ENCODE measurements around the gene MGRN1. TPM values are rescaled to one million over a fixed set of nuclear protein-coding genes. Genes with fewer than 3 reads are reported as not detected.

The MGRN1 gene
- total RNA-seq, 6 experiments from 2014 or later: 65.8 to 81.6 (median 69.1) TPM

DNA sequence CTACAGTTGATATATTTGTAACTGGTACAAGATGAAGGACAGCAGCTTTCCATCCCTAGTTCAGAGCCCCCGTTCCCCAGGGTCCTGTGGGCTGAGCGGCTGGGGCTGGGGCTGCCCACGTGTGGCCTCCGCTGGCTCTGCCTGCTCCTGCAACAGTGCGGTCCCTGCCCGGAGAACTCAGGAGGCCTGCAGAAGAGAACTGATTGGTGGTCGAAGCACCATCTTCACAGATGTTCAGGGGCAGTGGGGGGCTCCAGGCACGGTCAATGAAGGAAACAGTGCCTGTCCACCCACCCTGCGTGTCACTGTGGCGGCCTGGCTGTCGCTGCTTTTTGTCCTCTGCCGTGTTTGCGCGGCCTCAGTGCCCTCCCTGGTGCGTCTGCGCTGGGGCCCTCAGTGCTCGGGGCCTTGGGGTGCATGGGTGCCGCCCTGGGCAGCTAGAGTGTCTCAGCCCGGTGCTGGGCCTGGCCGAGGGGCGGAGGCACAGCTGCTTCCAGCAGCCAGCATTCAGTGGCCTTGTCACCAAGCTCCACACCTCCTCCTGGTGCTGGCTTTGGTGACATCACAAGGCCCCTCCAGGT lies 64.6 kb downstream of the MGRN1 start:
- Mint-ChIP-seq H3K9me3 (no peaks in the 10 kb centered on the region), H3K4me1 (ENCODE audit: low read depth) (peaks cover 7% of the 10 kb centered on the region), H3K27ac (no peak overlapping the region), H3K36me3 (ENCODE audit: low read depth) (peaks cover 4% of the 10 kb centered on the region; the same call in 1 of the 2 replicates), H3K27me3 (ENCODE audit: insufficient read depth) (peaks cover 4% of the 10 kb centered on the region), H3K4me3 (no peak overlapping the region)
- TF ChIP-seq, protein P1, sequence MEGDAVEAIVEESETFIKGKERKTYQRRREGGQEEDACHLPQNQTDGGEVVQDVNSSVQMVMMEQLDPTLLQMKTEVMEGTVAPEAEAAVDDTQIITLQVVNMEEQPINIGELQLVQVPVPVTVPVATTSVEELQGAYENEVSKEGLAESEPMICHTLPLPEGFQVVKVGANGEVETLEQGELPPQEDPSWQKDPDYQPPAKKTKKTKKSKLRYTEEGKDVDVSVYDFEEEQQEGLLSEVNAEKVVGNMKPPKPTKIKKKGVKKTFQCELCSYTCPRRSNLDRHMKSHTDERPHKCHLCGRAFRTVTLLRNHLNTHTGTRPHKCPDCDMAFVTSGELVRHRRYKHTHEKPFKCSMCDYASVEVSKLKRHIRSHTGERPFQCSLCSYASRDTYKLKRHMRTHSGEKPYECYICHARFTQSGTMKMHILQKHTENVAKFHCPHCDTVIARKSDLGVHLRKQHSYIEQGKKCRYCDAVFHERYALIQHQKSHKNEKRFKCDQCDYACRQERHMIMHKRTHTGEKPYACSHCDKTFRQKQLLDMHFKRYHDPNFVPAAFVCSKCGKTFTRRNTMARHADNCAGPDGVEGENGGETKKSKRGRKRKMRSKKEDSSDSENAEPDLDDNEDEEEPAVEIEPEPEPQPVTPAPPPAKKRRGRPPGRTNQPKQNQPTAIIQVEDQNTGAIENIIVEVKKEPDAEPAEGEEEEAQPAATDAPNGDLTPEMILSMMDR (IDR thresholded peaks at IDR 0.05): no peak
- no peak for DNase-seq

DNA sequence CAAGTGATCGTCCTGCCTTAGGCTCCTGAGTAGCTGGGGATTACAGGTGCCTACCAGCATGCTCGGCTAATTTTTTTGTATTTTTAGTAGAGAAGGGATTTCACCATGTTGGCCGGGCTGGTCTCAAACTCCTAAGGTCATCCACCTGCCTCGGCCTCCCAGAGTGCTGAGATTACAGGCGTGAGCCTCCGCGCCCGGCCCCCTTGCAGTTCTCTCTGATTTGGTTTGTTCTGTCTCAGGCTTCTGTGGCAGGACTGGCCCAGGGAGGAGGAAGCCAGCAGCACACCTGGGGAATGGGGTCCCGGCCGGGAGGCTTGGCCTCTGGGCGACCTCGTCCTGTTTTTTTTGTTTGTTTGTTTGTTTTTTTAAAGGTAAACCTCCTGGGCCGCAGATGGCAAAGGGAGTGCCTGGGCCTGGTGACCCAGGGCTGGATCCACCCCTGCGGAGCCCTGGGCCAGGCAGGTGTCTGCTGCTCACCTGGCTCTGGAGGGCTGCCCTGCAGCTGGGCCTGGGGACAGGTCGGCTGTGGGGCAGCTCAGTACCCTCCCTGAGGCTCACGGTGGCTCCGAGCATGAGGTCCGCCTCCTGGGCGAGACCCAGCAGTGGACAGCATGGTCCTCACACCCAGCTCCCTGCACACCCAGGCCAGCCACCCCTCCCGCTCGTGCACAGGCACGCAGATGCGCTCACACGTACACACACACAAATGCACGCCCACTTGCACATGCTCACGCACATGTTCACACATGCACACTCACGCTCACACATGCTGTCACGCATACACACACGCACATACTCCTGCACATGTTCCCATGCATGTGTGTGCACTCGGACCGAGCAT lies 65.5 kb downstream of the MGRN1 start:
- Mint-ChIP-seq H3K36me3 (ENCODE audit: low read depth) (no peaks in the 10 kb centered on the region), H3K4me1 (ENCODE audit: low read depth) (peaks cover 11% of the 10 kb centered on the region), H3K27ac (no peak overlapping the region), H3K4me3 (no peak overlapping the region), H3K9me3 (no peaks in the 10 kb centered on the region), H3K27me3 (ENCODE audit: insufficient read depth) (peaks cover 7% of the 10 kb centered on the region)
- DNase-seq: no peak
- TF ChIP-seq, protein P1 (IDR thresholded peaks at IDR 0.05): no peak

DNA sequence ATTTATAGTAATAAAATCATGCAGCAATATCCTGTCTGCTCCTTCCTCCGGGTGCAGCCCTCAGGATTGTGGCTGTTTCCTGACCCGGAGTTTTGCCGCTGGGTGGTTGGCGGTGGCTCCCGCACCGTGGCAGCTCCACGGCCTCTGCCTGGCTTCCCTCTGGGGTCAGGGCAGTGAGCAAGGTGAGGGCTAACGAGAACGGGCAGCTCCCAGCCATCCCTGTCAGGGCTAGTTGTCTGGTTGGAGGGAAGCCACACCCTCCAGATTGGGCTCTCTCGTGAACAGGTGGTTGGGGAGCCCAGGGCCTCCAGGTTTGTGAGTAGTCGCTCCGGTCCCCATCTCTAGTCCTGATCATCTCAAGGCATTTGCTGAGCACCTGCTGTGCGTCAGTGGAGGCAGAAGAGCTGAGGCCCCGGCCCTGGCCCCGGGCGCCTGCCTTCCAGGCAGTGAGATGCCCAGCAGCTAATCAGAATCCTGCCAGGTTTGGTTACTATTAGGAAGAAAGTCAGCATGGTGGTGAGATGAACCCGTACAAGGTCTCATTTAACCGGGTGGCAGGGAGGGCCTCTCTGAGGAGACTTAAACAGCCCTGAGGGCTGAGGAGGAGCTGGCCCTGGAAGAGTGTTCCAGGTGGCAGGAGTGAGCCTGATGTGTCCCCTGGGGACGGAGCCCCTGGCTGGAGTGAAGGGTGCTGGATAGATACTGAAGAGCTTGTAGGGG lies 66.5 kb downstream of the MGRN1 start:
- H3K27ac Mint-ChIP-seq: peak overlapping the region; percentile 51; the same call in 1 of the 2 replicates

DNA sequence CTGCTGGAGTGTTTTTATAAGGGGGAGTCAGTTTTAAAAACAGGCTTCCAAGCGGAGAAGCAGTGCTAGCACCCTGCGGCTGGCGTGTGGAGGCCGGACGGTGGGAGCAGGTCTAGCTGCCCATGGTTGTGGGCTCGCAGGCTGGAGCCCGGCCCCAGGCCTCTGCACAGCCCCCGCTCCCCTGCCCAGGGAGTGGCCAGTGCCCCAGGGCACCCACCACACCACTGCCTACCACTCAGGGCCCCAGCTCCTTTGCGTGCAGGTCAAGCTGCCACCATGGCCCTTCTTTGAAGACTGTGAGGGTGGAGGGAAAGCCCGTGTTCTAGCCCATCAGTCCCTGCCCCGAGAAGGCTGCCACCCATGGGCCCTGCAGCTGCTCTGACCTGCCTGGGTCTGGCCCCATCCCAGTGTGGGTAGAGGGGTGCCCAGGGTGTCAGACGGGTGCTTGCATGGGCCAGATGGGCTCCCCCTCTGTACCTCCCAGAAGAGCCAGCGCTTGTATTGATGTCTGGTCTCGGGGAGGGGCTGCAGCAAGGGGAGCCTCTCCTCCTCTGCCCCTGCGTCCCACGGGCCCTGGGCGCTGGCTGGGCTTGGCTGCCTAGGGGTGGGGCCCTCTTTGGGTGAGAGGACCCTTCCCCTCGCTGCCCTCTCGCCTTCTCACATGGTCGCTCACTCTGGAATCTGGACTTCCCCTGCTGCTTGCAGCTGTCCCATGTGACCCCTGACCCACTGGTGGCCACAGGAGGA lies 67.2 kb downstream of the MGRN1 start:
- Mint-ChIP-seq H3K9me3 (no peaks in the 10 kb centered on the region), H3K27ac (peak overlapping the region; percentile 65), H3K4me1 (ENCODE audit: low read depth) (peaks cover 16% of the 10 kb centered on the region), H3K27me3 (ENCODE audit: insufficient read depth) (peaks cover 9% of the 10 kb centered on the region), H3K36me3 (ENCODE audit: low read depth) (no peaks in the 10 kb centered on the region; the same call in 1 of the 2 replicates), H3K4me3 (no peak overlapping the region)
- TF ChIP-seq, protein P1 (IDR thresholded peaks at IDR 0.05): no peak
- no peak for DNase-seq

More for the DNA sequence above, 66.5 kb downstream of the MGRN1 start:
- no peaks in the 10 kb centered on the region for H3K9me3 Mint-ChIP-seq
- H3K27me3 Mint-ChIP-seq (ENCODE audit: insufficient read depth): peaks cover 9% of the 10 kb centered on the region
- TF ChIP-seq, protein P1 (IDR thresholded peaks at IDR 0.05): no peak
- peaks cover 16% of the 10 kb centered on the region for H3K4me1 Mint-ChIP-seq (ENCODE audit: low read depth)
- no peak overlapping the region for H3K4me3 Mint-ChIP-seq
- H3K36me3 Mint-ChIP-seq (ENCODE audit: low read depth): no peaks in the 10 kb centered on the region; the same call in 1 of the 2 replicates
- DNase-seq: no peak
